NB4 (cell line): Measurements from ENCODE around the gene MAP2K7.

Experiments used
- CTCF ChIP-seq: IDR thresholded peaks from one replicate; pipeline ENCODE4 v1.5.1; 2012; ENCODE audit warnings: low read depth, low read length
- MAX ChIP-seq: IDR thresholded peaks from 2 replicates; pipeline ENCODE4 v1.6.1; 2011; ENCODE audit warnings: low read depth, low read length
- POLR2A ChIP-seq: IDR thresholded peaks from 2 replicates; pipeline ENCODE4 v1.6.1; 2011; ENCODE audit warnings: mild to moderate bottlenecking; ENCODE audit not compliant: insufficient read length; ENCODE audit errors: extremely low read depth

GRCh38 chr19:7883796-7884570, 19.7 kb upstream of the MAP2K7 start:
- TF ChIP-seq MAX: no peak
- no peak for TF ChIP-seq POLR2A
- no peak for TF ChIP-seq CTCF
